A673 (cell line): Measurements from ENCODE around the gene KMT5B. TPM values are rescaled to one million over a fixed set of nuclear protein-coding genes. Genes with fewer than 3 reads are reported as not detected.

Source experiments
- BruUV-seq: library from RNA; stranded (reverse); fragments of 400-500 nt; replicated peaks from 2 replicates; lab custom pipeline; 2021; lab: Mats Ljungman, UMichigan
- CTCF ChIA-PET: fragments of 300-600 bp; sonication (Branson Sonifier 250); formaldehyde crosslinking; loops from one replicate; lab custom pipeline; 2022; ENCODE audit warnings: antibody characterized with exemption; lab: Charles Lee
- POLR2A ChIA-PET: fragments of 300-600 bp; sonication (Branson Sonifier 250); formaldehyde crosslinking; loops from one replicate; lab custom pipeline; 2022; ENCODE audit warnings: antibody characterized with exemption; ENCODE audit not compliant: low non-redundant PET; lab: Charles Lee
- DNase-seq: peaks from one replicate; pipeline ENCODE4 v3.0.0-alpha.2; 2015; ENCODE audit warnings: low spot score
- H3K27ac ChIP-seq: fragments of 200-600 bp; sonication (generic); 2 replicates; pipeline ENCODE4 v1.5.1; 2016; ENCODE audit warnings: mixed run types, low read depth, mild to moderate bottlenecking, mixed read lengths, antibody characterized with exemption, low read length; ENCODE audit not compliant: poor library complexity, severe bottlenecking
- H3K27me3 ChIP-seq: fragments of 200-600 bp; sonication (generic); replicated peaks from 2 replicates; pipeline ENCODE4 v1.6.1; 2017; ENCODE audit warnings: mixed run types, low read depth, mild to moderate bottlenecking, mixed read lengths, antibody characterized with exemption, low read length; ENCODE audit not compliant: insufficient read depth, poor library complexity
- H3K36me3 ChIP-seq: fragments of 200-600 bp; sonication (generic); 2 replicates; pipeline ENCODE4 v1.6.1; 2016; ENCODE audit warnings: mixed run types, mild to moderate bottlenecking, mixed read lengths, antibody characterized with exemption, low read length; ENCODE audit not compliant: insufficient read depth, poor library complexity, severe bottlenecking
- H3K4me1 ChIP-seq: fragments of 200-600 bp; sonication (generic); 2 replicates; pipeline ENCODE4 v1.6.1; 2017; ENCODE audit warnings: mixed run types, mild to moderate bottlenecking, mixed read lengths, antibody characterized with exemption, low read length; ENCODE audit not compliant: insufficient read depth, poor library complexity, severe bottlenecking
- H3K4me3 ChIP-seq: fragments of 200-600 bp; sonication (generic); 2 replicates; pipeline ENCODE4 v1.5.1; 2016; ENCODE audit warnings: low read depth, mixed run types, mild to moderate bottlenecking, mixed read lengths, low read length; ENCODE audit not compliant: poor library complexity, severe bottlenecking
- H3K9me3 ChIP-seq: fragments of 200-600 bp; sonication (generic); 2 replicates; pipeline ENCODE4 v1.6.1; 2016; ENCODE audit warnings: mixed run types, low read depth, mild to moderate bottlenecking, mixed read lengths, antibody characterized with exemption, low read length; ENCODE audit not compliant: poor library complexity, severe bottlenecking
- EZH2 ChIP-seq: fragments of 200-600 bp; sonication (generic); IDR thresholded peaks from 2 replicates; pipeline ENCODE4 v1.6.1; 2017; ENCODE audit warnings: borderline replicate concordance, low read depth, mild to moderate bottlenecking, mixed read lengths, antibody characterized with exemption, low read length; ENCODE audit not compliant: poor library complexity, severe bottlenecking
- intact Hi-C: fragments of 100-400 bp; cut with micrococcal nuclease; formaldehyde crosslinking; loops from one replicate; pipeline ENCODE4 v1.10.0; 2022; ENCODE audit not compliant: unreplicated experiment
- total RNA-seq: library from RNA; stranded (reverse); gene quantifications from 2 replicates; pipeline ENCODE4 v1.2.3, GENCODE V29; 2021
- TF ChIP-seq, protein P1 (sequence below): fragments of 300-800, 200-600 bp; sonication (generic); conservative IDR thresholded peaks from 2 replicates; pipeline ENCODE4 v1.5.1; 2017; ENCODE audit warnings: low read depth, mild to moderate bottlenecking, antibody characterized with exemption, low read length, moderate library complexity, mixed read lengths

KMT5B gene
- total RNA-seq, 1 experiment from 2014 or later, result 35.4 TPM

GRCh38 chr11:68159665-68160064 is 53.4 kb downstream of the KMT5B start:
- Histone ChIP-seq H3K9me3 (no peaks in the 10 kb centered on the region), H3K36me3 (peaks cover 4% of the 10 kb centered on the region), H3K4me1 (no peaks in the 10 kb centered on the region), H3K27me3 (no peaks in the 10 kb centered on the region), H3K4me3 (no peak overlapping the region), H3K27ac (no peak overlapping the region)
- no peak for DNase-seq
- ChIA-PET POLR2A (no interaction called here), CTCF (no interaction called here)
- intact Hi-C loops, result no loop called here
- TF ChIP-seq, protein P1, sequence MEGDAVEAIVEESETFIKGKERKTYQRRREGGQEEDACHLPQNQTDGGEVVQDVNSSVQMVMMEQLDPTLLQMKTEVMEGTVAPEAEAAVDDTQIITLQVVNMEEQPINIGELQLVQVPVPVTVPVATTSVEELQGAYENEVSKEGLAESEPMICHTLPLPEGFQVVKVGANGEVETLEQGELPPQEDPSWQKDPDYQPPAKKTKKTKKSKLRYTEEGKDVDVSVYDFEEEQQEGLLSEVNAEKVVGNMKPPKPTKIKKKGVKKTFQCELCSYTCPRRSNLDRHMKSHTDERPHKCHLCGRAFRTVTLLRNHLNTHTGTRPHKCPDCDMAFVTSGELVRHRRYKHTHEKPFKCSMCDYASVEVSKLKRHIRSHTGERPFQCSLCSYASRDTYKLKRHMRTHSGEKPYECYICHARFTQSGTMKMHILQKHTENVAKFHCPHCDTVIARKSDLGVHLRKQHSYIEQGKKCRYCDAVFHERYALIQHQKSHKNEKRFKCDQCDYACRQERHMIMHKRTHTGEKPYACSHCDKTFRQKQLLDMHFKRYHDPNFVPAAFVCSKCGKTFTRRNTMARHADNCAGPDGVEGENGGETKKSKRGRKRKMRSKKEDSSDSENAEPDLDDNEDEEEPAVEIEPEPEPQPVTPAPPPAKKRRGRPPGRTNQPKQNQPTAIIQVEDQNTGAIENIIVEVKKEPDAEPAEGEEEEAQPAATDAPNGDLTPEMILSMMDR, result no peak
- TF ChIP-seq EZH2, result no peak
- BruUV-seq, result no TSS peak

DNA sequence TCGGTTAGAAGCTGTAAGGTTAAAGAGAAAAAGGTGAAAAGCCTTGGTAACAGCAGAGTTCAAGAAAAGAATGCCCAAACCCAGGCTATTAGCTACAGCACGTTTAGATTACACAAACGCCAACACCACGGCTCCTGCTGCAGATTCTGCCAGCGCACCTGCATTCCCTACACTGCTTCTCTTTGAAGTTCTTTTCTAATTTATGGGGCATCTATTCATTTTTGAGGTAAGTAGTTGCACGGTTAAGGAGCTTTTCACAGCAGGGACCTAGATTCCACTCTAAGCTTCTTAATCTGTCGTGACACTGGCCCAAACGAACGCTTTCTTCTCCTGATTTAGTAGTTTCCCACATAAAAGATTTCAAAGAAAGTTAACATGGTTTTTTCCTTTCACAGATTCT is 53.9 kb downstream of the KMT5B start:
- CTCF ChIA-PET, result no interaction called here
- Histone ChIP-seq H3K27me3 (no peaks in the 10 kb centered on the region), H3K4me3 (no peak overlapping the region), H3K27ac (no peak overlapping the region), H3K4me1 (no peaks in the 10 kb centered on the region), H3K9me3 (no peaks in the 10 kb centered on the region), H3K36me3 (peaks cover 4% of the 10 kb centered on the region)
- TF ChIP-seq EZH2, result no peak
- TF ChIP-seq, protein P1, result no peak
- no TSS peak for BruUV-seq
- intact Hi-C loops, result no loop called here
- POLR2A ChIA-PET, result no interaction called here
- no peak for DNase-seq

DNA sequence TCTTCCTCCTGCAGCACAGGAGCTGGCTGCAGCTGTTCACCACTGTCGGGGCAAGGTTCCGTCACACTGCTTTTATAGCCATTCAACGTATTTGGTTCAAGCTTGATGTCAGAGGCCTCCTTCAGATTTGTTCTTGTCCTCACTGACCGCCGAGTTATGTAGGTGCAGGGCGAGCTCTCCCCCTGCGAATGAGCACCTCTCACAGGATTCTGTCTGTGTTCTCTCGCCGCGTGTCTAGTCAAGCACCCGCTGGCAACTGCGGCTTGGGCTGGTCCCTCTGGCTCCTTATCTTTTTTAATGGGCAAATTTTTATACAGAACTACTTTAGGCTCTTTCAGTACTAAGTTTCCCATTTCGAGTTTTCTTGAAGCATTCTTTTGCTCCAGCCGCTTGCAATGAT is 54.5 kb downstream of the KMT5B start:
- DNase-seq, result no peak
- no peaks in the 10 kb centered on the region for H3K27me3 ChIP-seq
- ChIA-PET CTCF (no interaction called here), POLR2A (no interaction called here)
- H3K9me3 ChIP-seq, result no peaks in the 10 kb centered on the region
- peaks cover 4% of the 10 kb centered on the region for H3K36me3 ChIP-seq
- BruUV-seq, result no TSS peak
- no peak overlapping the region for H3K4me3 ChIP-seq
- H3K27ac ChIP-seq, result no peak overlapping the region
- H3K4me1 ChIP-seq, result no peaks in the 10 kb centered on the region
- intact Hi-C loops, result no loop called here
- TF ChIP-seq EZH2, result no peak
- TF ChIP-seq, protein P1, result no peak
